ENCODE data around the gene PLEKHG3. TPM values are rescaled to one million over a fixed set of nuclear protein-coding genes. Genes with fewer than 3 reads are reported as not detected.
A peak's percentile ranks its signal among the peaks of the same experiment; 100 is the strongest.

Gene PLEKHG3
- total RNA-seq (2021) (59.3 and 61.7 TPM in 2 replicates), Bru-seq, nascent RNA (percentile 77 among the genes with signal in this experiment), BruChase-seq, experiment 1, labeled RNA remaining after a 2-hour chase (percentile 72 among the genes with signal in this experiment), BruChase-seq, experiment 2, labeled RNA remaining after a 6-hour chase (percentile 74 among the genes with signal in this experiment)
- long read RNA-seq, full-length matches to known transcripts = 1 of 14 reads
- long read RNA-seq, partial matches to known transcripts = 8 of 14 reads
- long read RNA-seq, other reads (novel, unspliced or antisense) = 5 of 14 reads

DNA sequence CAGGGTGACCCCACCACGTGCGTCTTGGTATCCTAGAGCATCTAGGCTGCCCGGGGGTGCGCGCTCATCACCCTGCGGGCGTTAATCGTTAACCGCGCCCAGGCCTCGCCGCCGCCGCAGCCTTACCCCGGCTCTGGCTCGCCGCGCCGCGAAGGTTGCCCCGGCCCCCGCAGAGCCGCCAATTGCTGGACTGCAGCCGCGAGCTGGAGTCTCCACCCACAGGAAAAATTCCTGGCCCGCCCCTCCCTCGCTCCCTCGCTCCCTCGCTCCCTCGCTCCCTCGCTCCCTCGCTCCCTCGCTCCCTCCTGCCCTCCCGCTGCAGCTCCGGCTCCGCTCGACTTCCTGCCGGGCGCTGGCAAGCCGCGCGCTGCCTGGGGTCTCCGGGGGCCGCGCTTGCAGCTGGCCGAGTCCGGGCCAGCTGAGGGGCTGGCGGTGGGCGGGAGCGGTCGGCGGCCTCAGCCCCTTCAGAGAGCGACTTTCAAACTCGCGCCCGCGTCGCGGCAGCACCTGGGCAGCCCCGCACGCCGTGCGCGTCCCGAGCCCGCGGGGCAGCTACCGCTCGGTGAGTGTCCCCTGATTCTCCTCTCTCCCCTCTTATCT, at the start of gene PLEKHG3:
PLEKHG3 (plus strand) TSS at position 282 of the 600 bp plus-strand sequence. CDS start 23,208 bp downstream, outside the sequence.
- no TSS peak for BruUV-seq (replicated peaks)
- ChIA-PET POLR2A (ENCODE audit: unreplicated experiment) (interaction anchor here (0.5 to 0.7 kb wide), 5 partner anchors 9 to 651 kb away, joined by 3 to 7 read pairs (median 5); no protein-coding TSS in a partner anchor), CTCF (no interaction called here)
- peaks cover 69% of the 10 kb centered on the region for H3K4me1 ChIP-seq (replicated peaks; ENCODE audit: insufficient read depth)
- H3K36me3 ChIP-seq (ENCODE audit: low read depth) = no peaks in the 10 kb centered on the region
- peak within 1 kb of the TSS; percentile 97 for H3K4me3 ChIP-seq
- H3K9me2 ChIP-seq (ENCODE audit: insufficient read depth) = no peaks in the 10 kb centered on the region
- peak; percentile 70 to 88 for DNase-seq
- H2AFZ ChIP-seq = peak within 1 kb of the TSS; percentile 95
- intact Hi-C loops (cut with micrococcal nuclease; ENCODE audit: unreplicated experiment) = loop anchor here (2.0 to 10.0 kb wide), 3 partner anchors 17 to 199 kb away; partner anchors contain the start of genes ZBTB1 and ZBTB25
- no peaks in the 10 kb centered on the region for H3K9me3 ChIP-seq (ENCODE audit: insufficient read depth, low read depth)
- no peaks in the 10 kb centered on the region for H3K27me3 ChIP-seq (ENCODE audit: insufficient read depth, low read depth)
- TF ChIP-seq, protein P1, sequence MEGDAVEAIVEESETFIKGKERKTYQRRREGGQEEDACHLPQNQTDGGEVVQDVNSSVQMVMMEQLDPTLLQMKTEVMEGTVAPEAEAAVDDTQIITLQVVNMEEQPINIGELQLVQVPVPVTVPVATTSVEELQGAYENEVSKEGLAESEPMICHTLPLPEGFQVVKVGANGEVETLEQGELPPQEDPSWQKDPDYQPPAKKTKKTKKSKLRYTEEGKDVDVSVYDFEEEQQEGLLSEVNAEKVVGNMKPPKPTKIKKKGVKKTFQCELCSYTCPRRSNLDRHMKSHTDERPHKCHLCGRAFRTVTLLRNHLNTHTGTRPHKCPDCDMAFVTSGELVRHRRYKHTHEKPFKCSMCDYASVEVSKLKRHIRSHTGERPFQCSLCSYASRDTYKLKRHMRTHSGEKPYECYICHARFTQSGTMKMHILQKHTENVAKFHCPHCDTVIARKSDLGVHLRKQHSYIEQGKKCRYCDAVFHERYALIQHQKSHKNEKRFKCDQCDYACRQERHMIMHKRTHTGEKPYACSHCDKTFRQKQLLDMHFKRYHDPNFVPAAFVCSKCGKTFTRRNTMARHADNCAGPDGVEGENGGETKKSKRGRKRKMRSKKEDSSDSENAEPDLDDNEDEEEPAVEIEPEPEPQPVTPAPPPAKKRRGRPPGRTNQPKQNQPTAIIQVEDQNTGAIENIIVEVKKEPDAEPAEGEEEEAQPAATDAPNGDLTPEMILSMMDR (conservative IDR thresholded peaks at IDR 0.05) = no peak
- no peak for TF ChIP-seq EZH2 (IDR thresholded peaks at IDR 0.05; ENCODE audit: low read depth)
- H4K20me1 ChIP-seq (ENCODE audit: insufficient read depth) = no peaks in the 10 kb centered on the region
- H3K27ac ChIP-seq = peak within 1 kb of the TSS; percentile 49
- peak within 1 kb of the TSS; percentile 96 for H3K4me2 ChIP-seq
- peaks cover 40% of the 10 kb centered on the region for H3K79me2 ChIP-seq (ENCODE audit: low read depth)
- H3F3A ChIP-seq (ENCODE audit: insufficient read depth, low read depth) = peaks cover 35% of the 10 kb centered on the region

DNA sequence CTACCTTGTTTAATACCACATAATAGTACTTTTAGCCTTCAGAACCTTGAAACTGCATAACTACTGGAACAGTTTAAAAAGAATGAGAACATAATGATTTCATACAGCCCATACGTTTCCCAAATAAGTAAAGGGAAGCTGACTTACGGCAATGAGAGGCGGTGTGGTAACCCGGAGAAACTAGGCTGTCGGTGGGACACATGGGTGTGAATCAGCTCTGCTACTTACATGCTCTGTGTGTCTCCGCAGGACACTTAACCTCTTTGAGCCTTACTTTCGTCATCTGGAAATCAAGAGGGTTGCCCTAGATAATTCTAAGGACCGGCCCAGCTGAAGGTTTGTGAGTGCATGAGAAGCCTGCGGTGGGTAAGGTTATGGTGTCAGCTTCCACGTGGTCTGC, 49.3 kb upstream of the PLEKHG3 start:
- Histone ChIP-seq H2AFZ (no peak overlapping the region; the same call in 1 of the 2 replicates), H3K9me2 (ENCODE audit: insufficient read depth) (no peaks in the 10 kb centered on the region), H3K27ac (peak overlapping the region; percentile 41), H3K4me2 (peak overlapping the region; percentile 53), H3F3A (ENCODE audit: insufficient read depth, low read depth) (peaks cover 23% of the 10 kb centered on the region), H4K20me1 (ENCODE audit: insufficient read depth) (no peaks in the 10 kb centered on the region), H3K27me3 (ENCODE audit: insufficient read depth, low read depth) (no peaks in the 10 kb centered on the region), H3K4me1 (replicated peaks; ENCODE audit: insufficient read depth) (peaks cover 19% of the 10 kb centered on the region), H3K36me3 (ENCODE audit: low read depth) (no peaks in the 10 kb centered on the region), H3K4me3 (no peak overlapping the region), H3K9me3 (ENCODE audit: insufficient read depth, low read depth) (no peaks in the 10 kb centered on the region), H3K79me2 (ENCODE audit: low read depth) (no peaks in the 10 kb centered on the region)
- ChIA-PET POLR2A (ENCODE audit: unreplicated experiment) (interaction anchor here (0.6 to 0.7 kb wide), 3 partner anchors 9 to 115 kb away, joined by 3 to 4 read pairs (median 4); no protein-coding TSS in a partner anchor), CTCF (interaction anchor here (0.5 to 1.1 kb wide), 4 partner anchors 107 to 176 kb away, joined by 3 to 13 read pairs (median 3); partner anchors contain the start of gene HSPA2)
- no TSS peak for BruUV-seq (replicated peaks)
- no peak for DNase-seq
- TF ChIP-seq, protein P1 (conservative IDR thresholded peaks at IDR 0.05) = no peak
- no peak for TF ChIP-seq EZH2 (IDR thresholded peaks at IDR 0.05; ENCODE audit: low read depth)
- intact Hi-C loops (cut with micrococcal nuclease; ENCODE audit: unreplicated experiment) = no loop called here

DNA sequence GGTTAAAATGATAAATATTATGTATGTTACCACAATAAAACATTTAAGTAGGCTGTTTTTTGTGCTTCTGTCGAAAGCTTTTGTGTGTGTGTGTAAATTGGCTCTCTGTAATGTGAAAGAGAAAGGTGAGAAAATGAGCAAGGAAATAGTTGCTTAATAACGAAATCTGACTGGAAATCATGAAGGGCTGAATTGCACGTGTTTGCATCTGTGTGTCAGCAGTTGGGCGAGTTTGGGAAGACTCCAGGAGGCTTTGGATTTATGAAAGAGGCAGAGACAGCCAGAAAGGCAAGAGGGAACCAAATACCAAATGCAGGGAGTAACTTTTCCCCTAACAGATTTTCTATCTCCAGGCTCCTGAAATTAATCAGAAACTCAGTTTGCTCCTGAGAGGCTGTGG, 47.2 kb upstream of the PLEKHG3 start:
- CTCF ChIA-PET = no interaction called here
- Histone ChIP-seq H3K4me1 (replicated peaks; ENCODE audit: insufficient read depth) (peaks cover 19% of the 10 kb centered on the region), H3K27ac (no peak overlapping the region)

More for the DNA sequence above, 47.2 kb upstream of the PLEKHG3 start:
- POLR2A ChIA-PET (ENCODE audit: unreplicated experiment) = no interaction called here
- H3K36me3 ChIP-seq (ENCODE audit: low read depth) = no peaks in the 10 kb centered on the region
- H3K4me3 ChIP-seq = no peak overlapping the region
- H3K9me3 ChIP-seq (ENCODE audit: insufficient read depth, low read depth) = no peaks in the 10 kb centered on the region
- H3K27me3 ChIP-seq (ENCODE audit: insufficient read depth, low read depth) = no peaks in the 10 kb centered on the region
- no peak for DNase-seq
- peaks cover 23% of the 10 kb centered on the region for H3F3A ChIP-seq (ENCODE audit: insufficient read depth, low read depth)
- no peaks in the 10 kb centered on the region for H4K20me1 ChIP-seq (ENCODE audit: insufficient read depth)
- no peaks in the 10 kb centered on the region for H3K79me2 ChIP-seq (ENCODE audit: low read depth)
- H2AFZ ChIP-seq = no peak overlapping the region
- no peak for TF ChIP-seq EZH2 (IDR thresholded peaks at IDR 0.05; ENCODE audit: low read depth)
- TF ChIP-seq, protein P1 (conservative IDR thresholded peaks at IDR 0.05) = no peak
- intact Hi-C loops (cut with micrococcal nuclease; ENCODE audit: unreplicated experiment) = no loop called here
- no TSS peak for BruUV-seq (replicated peaks)
- no peak overlapping the region for H3K4me2 ChIP-seq
- H3K9me2 ChIP-seq (ENCODE audit: insufficient read depth) = no peaks in the 10 kb centered on the region
